K562 (cell line): Measurements from ENCODE around the gene UBA1. TPM values are rescaled to one million over a fixed set of nuclear protein-coding genes. Genes with fewer than 3 reads are reported as not detected.

Experiments
- ASH1L ChIP-seq: fragments of 450-650 bp; IDR thresholded peaks from 2 replicates; pipeline ENCODE4 v1.6.1; 2018; ENCODE audit warnings: borderline replicate concordance, mild to moderate bottlenecking, low read depth; ENCODE audit not compliant: partially characterized antibody
- ATF1 ChIP-seq, 2 experiments: fragments of 450-650 bp in 1 of 2; IDR thresholded peaks; 2 replicates each; pipeline ENCODE4 v1.6.1; 2016; ENCODE audit warnings: missing compliant biosample characterization in 1 of 2, missing genetic modification characterization in 1 of 2
- ATF7 ChIP-seq: fragments of 450-650 bp; IDR thresholded peaks from 2 replicates; pipeline ENCODE4 v1.7.1; 2014; ENCODE audit warnings: mild to moderate bottlenecking, moderate library complexity
- BHLHE40 ChIP-seq: IDR thresholded peaks from 2 replicates; pipeline ENCODE4 v1.6.1; 2011; ENCODE audit warnings: low read length, improper control_type of control experiment
- CTBP1 ChIP-seq: fragments of 450-650 bp; IDR thresholded peaks from 2 replicates; pipeline ENCODE4 v1.6.1; 2016; ENCODE audit warnings: borderline replicate concordance
- EP400 ChIP-seq: fragments of 450-650 bp; IDR thresholded peaks from 2 replicates; pipeline ENCODE4 v1.6.1; 2017; ENCODE audit warnings: antibody characterized with exemption, mild to moderate bottlenecking, moderate library complexity
- FOXM1 ChIP-seq, 2 experiments: fragments of 450-650 bp in 1 of 2; sonication (generic) in 1 of 2; formaldehyde crosslinking in 1 of 2; IDR thresholded peaks; 2 replicates each; pipeline versions ENCODE4 v1.6.1 to v1.9.0; 2017 to 2022; ENCODE audit warnings: low read depth in 2 of 2, mild to moderate bottlenecking in 2 of 2, missing genetic modification reagents in 1 of 2, moderate library complexity in 1 of 2
- MECOM ChIP-seq: fragments of 250-450 bp; sonication (Bioruptor Pico); IDR thresholded peaks from 2 replicates; pipeline ENCODE4 v1.8.0; 2022; ENCODE audit warnings: inconsistent platforms
- MIER1 ChIP-seq: fragments of 450-650 bp; IDR thresholded peaks from 2 replicates; pipeline ENCODE4 v1.6.1; 2016; ENCODE audit warnings: antibody characterized with exemption, mild to moderate bottlenecking, low read depth
- MYC ChIP-seq, 2 experiments: fragments of 250-450 bp in 1 of 2; sonication (Bioruptor Pico) in 1 of 2; IDR thresholded peaks; 2 replicates each; pipeline versions ENCODE4 v1.5.1 to v1.6.1; 2012 to 2021; ENCODE audit warnings: low read depth in 2 of 2, borderline replicate concordance in 1 of 2, improper control_type of control experiment in 1 of 2, low read length in 1 of 2, mild to moderate bottlenecking in 1 of 2, moderate library complexity in 1 of 2
- NBN ChIP-seq: fragments of 450-650 bp; IDR thresholded peaks from 2 replicates; pipeline ENCODE4 v1.6.1; 2016; ENCODE audit warnings: low read depth, mild to moderate bottlenecking
- NCOR1 ChIP-seq: fragments of 450-650 bp; IDR thresholded peaks from 2 replicates; pipeline ENCODE4 v1.6.1; 2016; ENCODE audit warnings: mild to moderate bottlenecking, moderate library complexity
- PML ChIP-seq: IDR thresholded peaks from 2 replicates; pipeline ENCODE4 v1.6.1; 2012; ENCODE audit warnings: low read length, inconsistent platforms
- POLR2B ChIP-seq: fragments of 450-650 bp; IDR thresholded peaks from 2 replicates; pipeline ENCODE4 v1.6.1; 2018; ENCODE audit warnings: low read depth; ENCODE audit not compliant: partially characterized antibody
- RB1 ChIP-seq: fragments of 450-650 bp; IDR thresholded peaks from 2 replicates; pipeline ENCODE4 v1.6.1; 2017; ENCODE audit warnings: low read depth, mild to moderate bottlenecking
- ZNF311 ChIP-seq: fragments of 250-450 bp; sonication (Bioruptor Pico); IDR thresholded peaks from 2 replicates; pipeline ENCODE4 v1.4.0; 2020; ENCODE audit warnings: mild to moderate bottlenecking, moderate library complexity
- ZNF699 ChIP-seq: fragments of 250-450 bp; sonication (Bioruptor Pico); IDR thresholded peaks from 2 replicates; pipeline ENCODE4 v1.8.0; 2021; ENCODE audit warnings: mild to moderate bottlenecking, moderate library complexity; ENCODE audit not compliant: insufficient replicate concordance
- ZSCAN32 ChIP-seq: fragments of 450-650 bp; formaldehyde crosslinking; IDR thresholded peaks from 2 replicates; pipeline ENCODE4 v1.4.0; 2020; ENCODE audit warnings: mild to moderate bottlenecking, moderate library complexity
- polyA plus RNA-seq, 8 experiments: library from polyadenylated mRNA; depleted of rRNA in 4 of 8; stranded (reverse) in 5 of 8; unstranded in 3 of 8; fragments of >200 nt; fragmentation: Nextera tagmentation in 2 of 8; fragmentation: Illumina TruSeq in 1 of 8; extraction: Ambion mirVana in 2 of 8; extraction: Trizol in 1 of 8; gene quantifications; 2 replicates each; pipeline versions ENCODE4 v1.2.1 to v1.2.3, GENCODE V29; 2011 to 2014; ENCODE audit warnings: inconsistent platforms in 1 of 8, missing spikeins in 1 of 8
- total RNA-seq, 7 experiments: library from RNA; depleted of rRNA in 6 of 7; stranded (reverse); fragments of >200 nt in 6 of 7; fragmentation: Illumina TruSeq in 2 of 7; extraction: Trizol in 2 of 7; gene quantifications; 2 replicates each; pipeline versions ENCODE4 v1.2.1 to v1.2.3, GENCODE V29; 2011 to 2021; ENCODE audit warnings: low replicate concordance in 1 of 7
- TF ChIP-seq, protein P1 (sequence below): sonication (generic); formaldehyde crosslinking; IDR thresholded peaks from 2 replicates; pipeline ENCODE4 v1.8.0; 2022; ENCODE audit warnings: mild to moderate bottlenecking, missing genetic modification reagents, borderline replicate concordance
- TF ChIP-seq, protein P2 (sequence below): sonication (generic); formaldehyde crosslinking; IDR thresholded peaks from 2 replicates; pipeline ENCODE4 v1.8.0; 2022; ENCODE audit warnings: missing genetic modification reagents, mild to moderate bottlenecking, moderate library complexity, borderline replicate concordance
- TF ChIP-seq, protein P3 (sequence below): sonication (generic); formaldehyde crosslinking; IDR thresholded peaks from 2 replicates; pipeline ENCODE4 v1.8.0; 2023; ENCODE audit warnings: mild to moderate bottlenecking, missing genetic modification reagents

The UBA1 gene
- total and polyA plus RNA-seq, 9 of the 15 experiments (the other 6 are each of a cell fraction or from before 2014, with no cell fraction given): 32.0 to 174 (median 93.6) TPM

DNA sequence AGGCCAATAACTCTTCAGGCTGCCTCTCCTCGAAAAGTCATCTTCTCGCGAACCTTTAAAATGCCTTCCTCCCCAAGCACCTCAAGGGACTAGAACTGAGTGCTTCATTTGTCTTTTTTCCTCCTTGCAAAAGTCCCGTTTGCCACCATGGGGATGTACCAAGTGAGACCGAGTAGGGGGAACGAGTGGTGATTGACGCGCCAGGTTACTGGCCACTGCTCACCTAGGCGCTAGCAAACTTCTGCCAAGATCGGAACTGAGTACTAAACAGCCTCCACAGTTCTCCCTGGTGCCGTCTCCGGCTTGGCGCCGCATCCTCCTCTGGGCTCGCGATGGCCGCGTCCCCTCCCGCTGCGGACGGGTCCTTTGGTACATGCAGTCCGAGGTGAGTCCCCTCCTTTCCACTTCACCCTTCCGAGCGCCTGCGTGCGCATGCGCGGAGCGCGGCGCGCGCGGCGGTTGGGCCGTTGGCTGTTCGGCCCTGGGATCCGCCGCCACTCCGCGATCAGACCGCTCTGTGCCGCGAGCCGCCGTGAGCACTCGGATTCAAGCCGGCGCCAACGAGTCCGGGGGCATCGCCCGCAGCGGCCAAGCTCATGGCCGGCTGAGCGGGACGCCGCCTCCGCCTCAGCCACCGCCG is 24.8 kb downstream of the UBA1 start, which contains the start of gene CDK16 (continued):
- TF ChIP-seq ATF7 (peak; percentile 100), RB1 (peak; percentile 60), FOXM1 (IDR thresholded peaks at IDR 0.05; ENCODE audit: low read depth) (peak; percentile 62), FOXM1 (CRISPR knock-in tag; IDR thresholded peaks at IDR 0.05; ENCODE audit: low read depth) (no peak), NCOR1 (peak; percentile 26; the same call in 1 of the 2 replicates), ZNF699 (CRISPR knock-in tag) (no peak), POLR2B (peak; percentile 76), EP400 (peak; percentile 66; the same call in 1 of the 2 replicates), PML (peak; percentile 30; the same call in 1 of the 2 replicates), ATF1 (CRISPR knock-in tag; IDR thresholded peaks at IDR 0.05) (no peak), ATF1 (tag; IDR thresholded peaks at IDR 0.05) (peak; percentile 84), MYC (IDR thresholded peaks at IDR 0.05; ENCODE audit: low read depth, low read length) (peak; percentile 30; the same call in 1 of the 2 replicates), MYC (CRISPR knock-in tag; IDR thresholded peaks at IDR 0.05; ENCODE audit: borderline replicate concordance, low read depth) (0 out of 2 replicates have a peak, but pooled peaks have one; percentile 69), MIER1 (peak; percentile 67; the same call in 1 of the 2 replicates), BHLHE40 (peak; percentile 89), ASH1L (peak; percentile 86), ZNF311 (CRISPR knock-in tag) (no peak), NBN (0 out of 2 replicates have a peak, but pooled peaks have one; percentile 50), MECOM (no peak), ZSCAN32 (no peak), CTBP1 (0 out of 2 replicates have a peak, but pooled peaks have one; percentile 11)
- TF ChIP-seq, protein P1, sequence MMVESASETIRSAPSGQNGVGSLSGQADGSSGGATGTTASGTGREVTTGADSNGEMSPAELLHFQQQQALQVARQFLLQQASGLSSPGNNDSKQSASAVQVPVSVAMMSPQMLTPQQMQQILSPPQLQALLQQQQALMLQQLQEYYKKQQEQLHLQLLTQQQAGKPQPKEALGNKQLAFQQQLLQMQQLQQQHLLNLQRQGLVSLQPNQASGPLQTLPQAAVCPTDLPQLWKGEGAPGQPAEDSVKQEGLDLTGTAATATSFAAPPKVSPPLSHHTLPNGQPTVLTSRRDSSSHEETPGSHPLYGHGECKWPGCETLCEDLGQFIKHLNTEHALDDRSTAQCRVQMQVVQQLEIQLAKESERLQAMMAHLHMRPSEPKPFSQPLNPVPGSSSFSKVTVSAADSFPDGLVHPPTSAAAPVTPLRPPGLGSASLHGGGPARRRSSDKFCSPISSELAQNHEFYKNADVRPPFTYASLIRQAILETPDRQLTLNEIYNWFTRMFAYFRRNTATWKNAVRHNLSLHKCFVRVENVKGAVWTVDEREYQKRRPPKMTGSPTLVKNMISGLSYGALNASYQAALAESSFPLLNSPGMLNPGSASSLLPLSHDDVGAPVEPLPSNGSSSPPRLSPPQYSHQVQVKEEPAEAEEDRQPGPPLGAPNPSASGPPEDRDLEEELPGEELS (CRISPR knock-in tag): peak; percentile 35; the same call in 1 of the 2 replicates
- TF ChIP-seq, protein P2, sequence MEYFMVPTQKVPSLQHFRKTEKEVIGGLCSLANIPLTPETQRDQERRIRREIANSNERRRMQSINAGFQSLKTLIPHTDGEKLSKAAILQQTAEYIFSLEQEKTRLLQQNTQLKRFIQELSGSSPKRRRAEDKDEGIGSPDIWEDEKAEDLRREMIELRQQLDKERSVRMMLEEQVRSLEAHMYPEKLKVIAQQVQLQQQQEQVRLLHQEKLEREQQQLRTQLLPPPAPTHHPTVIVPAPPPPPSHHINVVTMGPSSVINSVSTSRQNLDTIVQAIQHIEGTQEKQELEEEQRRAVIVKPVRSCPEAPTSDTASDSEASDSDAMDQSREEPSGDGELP (CRISPR knock-in tag): no peak
- TF ChIP-seq, protein P3, sequence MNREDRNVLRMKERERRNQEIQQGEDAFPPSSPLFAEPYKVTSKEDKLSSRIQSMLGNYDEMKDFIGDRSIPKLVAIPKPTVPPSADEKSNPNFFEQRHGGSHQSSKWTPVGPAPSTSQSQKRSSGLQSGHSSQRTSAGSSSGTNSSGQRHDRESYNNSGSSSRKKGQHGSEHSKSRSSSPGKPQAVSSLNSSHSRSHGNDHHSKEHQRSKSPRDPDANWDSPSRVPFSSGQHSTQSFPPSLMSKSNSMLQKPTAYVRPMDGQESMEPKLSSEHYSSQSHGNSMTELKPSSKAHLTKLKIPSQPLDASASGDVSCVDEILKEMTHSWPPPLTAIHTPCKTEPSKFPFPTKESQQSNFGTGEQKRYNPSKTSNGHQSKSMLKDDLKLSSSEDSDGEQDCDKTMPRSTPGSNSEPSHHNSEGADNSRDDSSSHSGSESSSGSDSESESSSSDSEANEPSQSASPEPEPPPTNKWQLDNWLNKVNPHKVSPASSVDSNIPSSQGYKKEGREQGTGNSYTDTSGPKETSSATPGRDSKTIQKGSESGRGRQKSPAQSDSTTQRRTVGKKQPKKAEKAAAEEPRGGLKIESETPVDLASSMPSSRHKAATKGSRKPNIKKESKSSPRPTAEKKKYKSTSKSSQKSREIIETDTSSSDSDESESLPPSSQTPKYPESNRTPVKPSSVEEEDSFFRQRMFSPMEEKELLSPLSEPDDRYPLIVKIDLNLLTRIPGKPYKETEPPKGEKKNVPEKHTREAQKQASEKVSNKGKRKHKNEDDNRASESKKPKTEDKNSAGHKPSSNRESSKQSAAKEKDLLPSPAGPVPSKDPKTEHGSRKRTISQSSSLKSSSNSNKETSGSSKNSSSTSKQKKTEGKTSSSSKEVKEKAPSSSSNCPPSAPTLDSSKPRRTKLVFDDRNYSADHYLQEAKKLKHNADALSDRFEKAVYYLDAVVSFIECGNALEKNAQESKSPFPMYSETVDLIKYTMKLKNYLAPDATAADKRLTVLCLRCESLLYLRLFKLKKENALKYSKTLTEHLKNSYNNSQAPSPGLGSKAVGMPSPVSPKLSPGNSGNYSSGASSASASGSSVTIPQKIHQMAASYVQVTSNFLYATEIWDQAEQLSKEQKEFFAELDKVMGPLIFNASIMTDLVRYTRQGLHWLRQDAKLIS (CRISPR knock-in tag): peak; percentile 48; the same call in 1 of the 2 replicates
